HCT116 (cell line): ENCODE results near the gene ARPC1B. TPM values are rescaled to one million over a fixed set of nuclear protein-coding genes. Genes with fewer than 3 reads are reported as not detected.

Experiments
- ATAC-seq: fragments of 200-7000 bp; cut with Tn5 transposase; 2 replicates; pipeline ENCODE4 v1.9.1; 2020; ENCODE audit warnings: mild to moderate bottlenecking, moderate library complexity
- BruUV-seq: library from RNA; stranded (reverse); fragments of 400-500 nt; replicated peaks from 2 replicates; lab custom pipeline; 2021; lab: Mats Ljungman, UMichigan
- CTCF ChIA-PET: fragments of 300-600 bp; sonication (Branson Sonifier 250); formaldehyde crosslinking; loops from one replicate; lab custom pipeline; 2021; ENCODE audit warnings: antibody characterized with exemption; lab: Charles Lee
- POLR2A ChIA-PET: fragments of 300-600, 350-600 bp; sonication (Branson Sonifier 250); formaldehyde crosslinking; loops from one replicate; lab custom pipeline; 2021; ENCODE audit warnings: antibody characterized with exemption; lab: Charles Lee
- RAD21 ChIA-PET, 2 experiments: fragments of 300-600 bp; sonication (Branson Sonifier 250); formaldehyde crosslinking; loops; one replicate each; lab custom pipeline; 2023; ENCODE audit warnings: low total read pairs in 2 of 2; ENCODE audit not compliant: uncharacterized antibody in 2 of 2, unreplicated experiment in 2 of 2, low non-redundant PET in 1 of 2; lab: Charles Lee
- DNase-seq: peaks from one replicate; pipeline ENCODE4 v3.0.0-alpha.2; 2010; ENCODE audit warnings: low read depth, low spot score
- H2AFZ ChIP-seq: fragments of 200-600 bp; shearing (Covaris generic), sonication (generic); 2 replicates; pipeline ENCODE4 v1.6.1; 2017; ENCODE audit warnings: low read depth, mixed run types, mixed read lengths, antibody characterized with exemption, low read length; ENCODE audit not compliant: poor library complexity, severe bottlenecking
- H3K27ac ChIP-seq: 2 replicates; pipeline ENCODE4 v1.5.1; 2012; ENCODE audit warnings: low read depth, low read length
- H3K27me3 ChIP-seq: fragments of 200-600 bp; sonication (generic); 2 replicates; pipeline ENCODE4 v1.6.1; 2016; ENCODE audit warnings: mixed run types, low read length, mixed read lengths; ENCODE audit not compliant: insufficient read depth
- H3K36me3 ChIP-seq, 2 experiments: fragments of 200-500 bp in 1 of 2; fragments of 200-600 bp in 1 of 2; sonication (Bioruptor generic) in 1 of 2; sonication (generic) in 1 of 2; 2 replicates each; pipeline versions ENCODE4 v1.5.1 to v1.6.1; 2014 to 2016; ENCODE audit warnings: low read length in 2 of 2, inconsistent platforms in 1 of 2, mixed read lengths in 1 of 2, mixed run types in 1 of 2; ENCODE audit not compliant: insufficient read depth in 2 of 2, control insufficient read depth in 1 of 2
- H3K4me1 ChIP-seq, 2 experiments: fragments of 200-600 bp in 1 of 2; sonication (generic) in 1 of 2; 2 replicates each; pipeline versions ENCODE4 v1.5.1 to v1.6.1; 2012 to 2017; ENCODE audit warnings: low read length in 2 of 2, inconsistent platforms in 1 of 2, mild to moderate bottlenecking in 1 of 2, mixed read lengths in 1 of 2, mixed run types in 1 of 2, moderate library complexity in 1 of 2; ENCODE audit not compliant: insufficient read depth in 2 of 2, control insufficient read depth in 1 of 2
- H3K4me2 ChIP-seq: fragments of 200-600 bp; sonication (generic); 2 replicates; pipeline ENCODE4 v1.6.1; 2017; ENCODE audit warnings: mixed run types, low read length, mixed read lengths
- H3K4me3 ChIP-seq, 2 experiments: fragments of 200-600 bp in 1 of 2; sonication (generic) in 1 of 2; replicated peaks in 1 of 2; 2 replicates each; pipeline ENCODE4 v1.5.1; 2011 to 2016; ENCODE audit warnings: low read length in 2 of 2, control low read depth in 1 of 2, low read depth in 1 of 2, mild to moderate bottlenecking in 1 of 2, mixed read lengths in 1 of 2, mixed run types in 1 of 2
- H3K79me2 ChIP-seq: fragments of 200-600 bp; sonication (generic); 2 replicates; pipeline ENCODE4 v1.6.1; 2017; ENCODE audit warnings: mild to moderate bottlenecking, mixed run types, low read length, moderate library complexity, mixed read lengths; ENCODE audit not compliant: insufficient read depth
- H3K9ac ChIP-seq: fragments of 200-600 bp; sonication (generic); 2 replicates; pipeline ENCODE4 v1.6.1; 2016; ENCODE audit warnings: low read length, mixed read lengths
- H3K9me2 ChIP-seq: fragments of 200-600 bp; sonication (generic), shearing (Covaris generic); 2 replicates; pipeline ENCODE4 v1.6.1; 2017; ENCODE audit warnings: mixed run types, mild to moderate bottlenecking, moderate library complexity; ENCODE audit not compliant: insufficient read depth
- H3K9me3 ChIP-seq, 2 experiments: fragments of 200-500 bp in 1 of 2; fragments of 200-600 bp in 1 of 2; sonication (Bioruptor generic) in 1 of 2; sonication (generic) in 1 of 2; 2 replicates each; pipeline ENCODE4 v1.6.1; 2014 to 2017; ENCODE audit warnings: low read length in 2 of 2, mixed read lengths in 2 of 2, inconsistent platforms in 1 of 2, low read depth in 1 of 2, mild to moderate bottlenecking in 1 of 2, mixed run types in 1 of 2, moderate library complexity in 1 of 2; ENCODE audit not compliant: control insufficient read depth in 1 of 2, insufficient read depth in 1 of 2
- H4K20me1 ChIP-seq: fragments of 200-600 bp; sonication (generic), shearing (Covaris generic); 2 replicates; pipeline ENCODE4 v1.6.1; 2017; ENCODE audit warnings: mixed run types, mild to moderate bottlenecking, moderate library complexity; ENCODE audit not compliant: insufficient read depth
- ATF3 ChIP-seq: IDR thresholded peaks from 2 replicates; pipeline ENCODE4 v1.6.1; 2012
- CTCF ChIP-seq, 3 experiments: fragments of 200-600 bp in 1 of 3; sonication (generic) in 1 of 3; IDR thresholded peaks in 2 of 3; conservative IDR thresholded peaks in 1 of 3; 2 replicates each; pipeline ENCODE4 v1.5.1; 2012 to 2017; ENCODE audit warnings: low read depth in 2 of 3, low read length in 2 of 3, antibody characterized with exemption in 1 of 3, borderline replicate concordance in 1 of 3, control low read depth in 1 of 3, mild to moderate bottlenecking in 1 of 3, mixed read lengths in 1 of 3, mixed run types in 1 of 3, moderate library complexity in 1 of 3; ENCODE audit not compliant: insufficient read depth in 1 of 3
- EGR1 ChIP-seq: IDR thresholded peaks from 2 replicates; pipeline ENCODE4 v1.6.1; 2012; ENCODE audit warnings: low read depth
- ELF1 ChIP-seq: IDR thresholded peaks from 2 replicates; pipeline ENCODE4 v1.6.1; 2012; ENCODE audit warnings: low read depth, borderline replicate concordance
- EZH2 ChIP-seq: fragments of 200-600 bp; sonication (generic); IDR thresholded peaks from 2 replicates; pipeline ENCODE4 v1.6.1; 2017; ENCODE audit warnings: antibody characterized with exemption, mixed run types
- FOSL1 ChIP-seq: IDR thresholded peaks from 2 replicates; pipeline ENCODE4 v1.6.1; 2012; ENCODE audit warnings: low read depth
- MAX ChIP-seq: IDR thresholded peaks from 2 replicates; pipeline ENCODE4 v1.6.1; 2012
- POLR2A ChIP-seq: IDR thresholded peaks from 2 replicates; pipeline ENCODE4 v1.7.0; 2011; ENCODE audit warnings: borderline replicate concordance; ENCODE audit not compliant: insufficient read depth, insufficient read length; ENCODE audit errors: extremely low read depth
- RAD21 ChIP-seq: IDR thresholded peaks from 2 replicates; pipeline ENCODE4 v1.6.1; 2012; ENCODE audit warnings: low read depth, mild to moderate bottlenecking
- SRF ChIP-seq: IDR thresholded peaks from 2 replicates; pipeline ENCODE4 v1.6.1; 2012; ENCODE audit warnings: low read depth
- YY1 ChIP-seq: IDR thresholded peaks from 2 replicates; pipeline ENCODE4 v1.6.1; 2011; ENCODE audit warnings: low read length, low read depth, moderate library complexity, mild to moderate bottlenecking; ENCODE audit not compliant: insufficient replicate concordance; ENCODE audit errors: extremely low read depth
- intact Hi-C: fragments of 100-400 bp; cut with micrococcal nuclease; formaldehyde crosslinking; loops from 2 replicates; pipeline ENCODE4 v1.10.0; 2022
- total RNA-seq: library from RNA; stranded (reverse); gene quantifications from one replicate; pipeline ENCODE4 v1.2.1, GENCODE V29; 2021; ENCODE audit not compliant: unreplicated experiment

The ARPC1B gene
- total RNA-seq, 1 experiment from 2014 or later, result 192 TPM

GRCh38 chr7:99363286-99363685, 11.2 kb upstream of the ARPC1B start (continued):
- no peak for TF ChIP-seq MAX
- no peak for TF ChIP-seq EGR1
- no peak for TF ChIP-seq ATF3
- no peak for TF ChIP-seq ELF1
- no peak for TF ChIP-seq YY1
- TF ChIP-seq FOSL1, result no peak
- no peak for TF ChIP-seq POLR2A
- no peak for TF ChIP-seq RAD21
- no peak for TF ChIP-seq EZH2
- no peak for TF ChIP-seq SRF

GRCh38 chr7:99365318-99366141, 9.0 kb upstream of the ARPC1B start:
- intact Hi-C loops, result loop anchor here (1.0 kb wide), 1 partner anchor 22 kb away; no protein-coding TSS in a partner anchor
- no peak for DNase-seq
- peaks cover 23 to 30% of the 10 kb centered on the region in 2 experiments; a peak in 3 of 4 replicates for H3K36me3 ChIP-seq

More at GRCh38 chr7:99365318-99366141, 9.0 kb upstream of the ARPC1B start:
- Histone ChIP-seq H3K27me3 (no peaks in the 10 kb centered on the region), H2AFZ (no peak overlapping the region), H3K4me1 (peaks cover 5 to 22% of the 10 kb centered on the region in 2 experiments), H3K4me2 (peak overlapping the region; percentile 28; the same call in 1 of the 2 replicates), H3K9me3 (no peaks in the 10 kb centered on the region), H3K9me2 (no peaks in the 10 kb centered on the region), H3K79me2 (no peaks in the 10 kb centered on the region), H3K4me3 (no peak overlapping the region), H4K20me1 (no peaks in the 10 kb centered on the region), H3K27ac (no peak overlapping the region), H3K9ac (no peak overlapping the region)
- RAD21 ChIA-PET, result no interaction called here
- peak; percentile 63 to 88 (median 66); a peak in 5 of 6 replicates for TF ChIP-seq CTCF (IDR thresholded peaks at IDR 0.05 in 2 of 3, conservative IDR thresholded peaks at IDR 0.05 in 1 of 3; ENCODE audit: borderline replicate concordance in 1 of 3, insufficient read depth in 1 of 3, low read depth in 2 of 3, low read length in 2 of 3)
- TF ChIP-seq POLR2A, result no peak
- TF ChIP-seq RAD21, result peak; percentile 69
- CTCF ChIA-PET, result no interaction called here
- no TSS peak for BruUV-seq
- peak; percentile 98 for ATAC-seq
- POLR2A ChIA-PET, result no interaction called here
